Stimulated activated CD8-positive, alpha-beta memory T cell treated with anti-CD3 and anti-CD28 coated beads, Interleukin-4, amount 100 ng/mL, for 24 hours (primary cell): Measurements from ENCODE around the gene ACTR2.
"Not testable (repeated sequence)": the region's sequence is repeated elsewhere in the genome, so short reads cannot be mapped to it uniquely, and the experiment has no call there.

Source experiments
- DNase-seq: peaks from one replicate; pipeline ENCODE4 v3.0.0-alpha.2; 2020; ENCODE audit warnings: low read depth

The ACTR2 gene

DNA sequence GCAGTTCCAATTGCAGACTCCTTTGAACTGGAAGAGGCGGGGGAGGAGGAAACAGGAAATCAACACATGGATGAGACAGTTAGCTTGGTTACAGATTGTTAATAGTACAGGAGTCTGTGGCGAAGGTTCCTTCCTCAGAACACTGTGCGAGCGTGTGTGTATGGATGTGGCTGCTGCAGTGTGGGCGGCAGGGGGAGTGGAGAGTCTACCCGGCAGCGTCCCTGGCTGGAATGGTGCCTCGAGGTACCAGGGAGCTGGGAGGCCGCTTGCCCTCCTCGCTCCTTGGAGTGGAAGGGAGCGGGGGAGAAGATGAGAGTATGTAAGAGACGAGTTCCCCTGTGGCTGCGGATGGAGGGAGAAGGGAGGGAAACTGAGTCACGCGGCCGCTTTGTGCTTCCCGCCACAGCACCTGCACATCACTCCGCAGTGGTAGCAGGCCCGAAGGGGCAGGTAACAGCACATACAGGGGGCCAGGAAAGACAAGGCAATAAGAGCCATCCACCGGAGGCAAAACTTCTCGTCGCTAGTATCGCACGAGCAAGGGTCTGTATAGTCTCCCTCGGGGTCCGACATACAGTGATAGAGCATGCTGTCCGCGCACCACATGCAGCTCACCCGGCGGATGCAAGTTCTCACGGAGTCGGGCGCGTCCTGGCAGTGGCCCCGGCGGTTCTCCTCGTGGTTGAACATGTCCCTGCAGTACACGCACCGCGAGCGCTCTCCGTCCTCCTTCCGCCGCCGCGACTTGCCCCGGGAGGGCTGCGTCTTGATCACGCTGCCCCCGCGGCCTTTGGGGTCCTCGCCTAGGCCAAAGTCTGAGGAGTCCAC lies 85.7 kb downstream of the ACTR2 start:
- no peak for DNase-seq

DNA sequence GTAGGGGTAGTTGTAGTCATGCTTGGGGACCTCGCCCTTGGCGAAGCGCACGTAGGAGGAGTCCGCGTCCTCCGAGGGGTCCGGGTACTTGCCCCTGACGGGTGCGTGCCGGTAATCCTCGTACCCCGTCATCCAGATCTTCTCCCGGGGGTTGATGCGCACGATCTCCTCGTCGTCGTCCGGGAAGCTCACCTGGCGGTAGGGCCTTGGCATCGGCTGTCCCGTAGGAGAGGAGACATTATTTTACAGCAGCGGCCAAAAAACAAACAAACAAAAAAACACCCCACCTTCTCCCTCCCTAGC lies 86.3 kb downstream of the ACTR2 start:
- no peak for DNase-seq

DNA sequence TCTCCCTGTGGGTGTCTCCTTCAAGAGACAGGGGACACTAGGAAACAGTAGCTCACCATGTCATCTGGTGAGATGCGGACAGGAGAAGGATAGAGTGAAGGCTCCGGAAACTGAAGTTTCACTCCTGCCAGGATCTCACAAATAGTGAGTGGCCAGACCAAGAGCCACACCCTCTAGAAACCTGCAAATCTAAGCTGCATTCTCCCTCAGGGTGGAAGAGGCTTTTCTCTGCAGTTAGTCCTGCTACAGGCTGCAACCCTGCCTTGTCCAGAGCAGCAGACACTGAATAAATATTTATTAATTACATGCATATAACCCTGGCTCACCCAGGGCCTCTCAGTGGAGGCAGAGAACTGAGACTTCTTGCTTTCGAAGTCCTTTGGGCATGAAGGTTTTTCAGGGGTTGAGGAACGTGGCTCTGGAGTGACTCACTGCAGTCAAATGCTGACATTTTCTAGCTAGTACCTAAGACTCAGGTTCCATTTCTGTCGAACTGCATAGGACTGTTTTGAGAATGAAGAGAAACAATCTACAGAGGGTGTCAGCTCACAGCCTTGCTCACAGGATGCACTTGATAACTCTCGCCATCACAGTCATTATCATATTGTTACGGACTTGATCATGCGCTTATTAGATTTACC lies 87.3 kb downstream of the ACTR2 start:
- DNase-seq, result no peak

DNA sequence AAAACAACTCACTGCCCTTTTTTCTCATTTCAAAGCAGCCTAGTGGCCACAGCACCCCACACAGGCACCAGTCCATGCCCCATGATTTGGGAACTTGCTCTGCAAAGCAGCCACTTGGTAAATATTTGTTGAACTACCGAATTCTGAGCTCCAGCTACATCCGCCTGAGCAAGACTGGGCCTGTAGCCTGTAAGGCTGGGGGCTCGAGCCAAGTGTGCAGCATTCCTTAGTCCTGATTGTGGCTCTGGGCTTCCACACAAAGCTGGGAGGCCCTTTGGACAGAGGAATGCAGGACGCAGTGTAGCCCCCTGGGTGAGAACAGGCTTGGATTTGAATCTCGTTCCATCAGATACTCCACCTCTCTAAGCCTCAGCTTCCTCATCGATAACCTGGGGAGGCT lies 88.4 kb downstream of the ACTR2 start:
- no peak for DNase-seq

- DNase-seq, result not testable (repeated sequence)
Measured at GRCh38 chr2:65317351-65317750, 89.7 kb downstream of the ACTR2 start.

DNA sequence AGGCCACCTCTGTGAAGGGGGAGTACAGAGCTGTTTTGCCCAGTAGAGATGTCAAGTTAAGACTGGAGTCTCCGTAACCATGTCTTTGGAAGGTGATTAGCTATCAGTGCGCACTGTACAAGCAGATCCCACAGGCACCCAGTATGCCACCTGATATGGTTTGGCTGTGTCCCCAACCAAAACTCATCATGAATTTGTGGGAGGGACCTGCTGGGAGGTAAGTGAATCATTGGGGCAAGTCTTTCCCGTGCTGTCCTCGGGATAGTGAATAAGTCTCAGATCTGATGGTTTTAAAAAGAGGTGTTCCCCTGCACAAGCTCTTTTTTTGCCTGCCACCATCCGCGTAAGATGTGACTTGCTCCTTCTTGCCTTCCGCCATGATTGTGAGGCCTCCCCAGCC lies 90.2 kb downstream of the ACTR2 start:
- DNase-seq, result no peak

DNA sequence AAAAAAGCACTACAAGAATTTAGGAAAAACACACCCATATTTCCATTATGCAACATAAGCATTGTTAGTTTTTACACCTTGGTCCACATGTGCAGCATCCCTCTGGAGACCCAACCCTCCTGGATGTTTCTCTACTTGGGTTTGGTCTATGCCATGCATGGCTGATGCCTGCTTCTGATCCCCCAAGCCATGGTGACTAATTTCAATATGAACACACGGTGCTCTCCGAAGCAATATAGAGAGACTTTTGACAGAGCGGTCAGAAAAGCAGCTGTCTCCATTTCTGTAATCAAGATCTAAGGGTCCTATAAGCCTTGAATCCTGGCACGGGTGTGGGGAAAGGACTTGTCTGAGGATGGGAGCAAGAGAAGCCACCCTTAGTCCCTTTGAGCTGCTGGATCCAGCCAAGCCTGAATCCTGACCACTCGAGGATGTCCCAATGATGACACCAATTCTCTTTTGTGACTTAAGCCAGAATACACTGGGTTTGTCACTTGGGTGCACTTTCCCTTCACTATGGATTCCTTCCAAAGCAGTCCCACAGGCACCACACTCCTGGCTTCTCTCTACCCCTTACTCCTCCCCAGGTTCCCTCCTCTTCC lies 91.5 kb downstream of the ACTR2 start:
- DNase-seq, result no peak

DNA sequence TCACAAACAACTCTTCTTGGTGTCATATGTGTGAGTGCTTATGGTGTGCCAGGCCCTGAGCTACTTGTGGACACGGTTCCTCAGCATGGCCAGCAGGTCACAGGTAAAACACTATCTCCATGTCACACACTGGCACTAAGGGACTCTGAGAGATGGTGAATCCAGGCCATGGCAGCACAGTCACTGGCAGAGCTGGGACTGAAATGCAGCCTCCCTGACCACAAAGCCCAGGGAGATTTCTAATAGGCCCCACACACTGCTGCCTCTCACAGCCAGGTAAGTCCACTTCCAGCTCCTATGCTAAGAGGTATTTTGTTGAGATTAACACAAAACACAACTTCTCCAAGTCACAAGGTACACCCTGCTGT lies 92.0 kb downstream of the ACTR2 start:
- no peak for DNase-seq

DNA sequence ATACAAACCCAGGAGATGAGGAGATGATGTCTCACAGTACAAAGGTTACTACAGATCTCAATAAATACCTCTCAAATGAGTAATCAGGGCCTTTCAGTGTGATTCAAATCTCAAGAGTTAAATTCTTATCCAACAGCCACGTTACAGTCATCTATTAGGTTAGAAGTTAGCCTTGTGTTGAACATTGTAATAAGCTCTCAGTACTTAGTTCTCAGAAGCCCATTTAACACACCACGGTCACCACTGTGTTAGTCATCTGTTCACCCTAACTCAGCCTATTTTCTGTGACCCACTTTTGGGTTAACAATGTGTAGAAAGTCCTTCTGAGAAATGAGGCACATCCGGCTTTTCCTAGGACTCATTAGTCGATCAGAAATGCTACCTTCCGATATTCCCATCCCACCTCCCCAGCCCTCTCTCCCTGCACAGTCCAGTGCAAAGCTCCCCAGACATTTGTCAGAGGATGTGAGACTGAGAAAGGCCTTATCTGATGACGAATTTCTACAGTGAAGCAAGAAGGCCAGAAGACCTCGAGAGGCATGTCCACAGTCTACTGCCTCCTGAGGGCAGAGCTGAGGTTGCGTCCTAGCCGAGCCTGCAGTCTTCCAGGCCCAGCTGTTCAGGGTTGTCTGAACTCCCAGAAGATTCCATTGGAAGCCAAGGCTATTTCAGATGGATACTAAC lies 92.6 kb downstream of the ACTR2 start:
- no peak for DNase-seq
